ENCODE measurements around the gene EHF. TPM values are rescaled to one million over a fixed set of nuclear protein-coding genes. Genes with fewer than 3 reads are reported as not detected.
"Not testable (repeated sequence)": the region's sequence is repeated elsewhere in the genome, so short reads cannot be mapped to it uniquely, and the experiment has no call there.

Gene EHF
- polyA plus RNA-seq, 6 donors from 2014 or later, result not detected

GRCh38 chr11:34589177-34589576 is 31.7 kb upstream of the EHF start:
- peaks cover 8 to 21% (median 16%) of the 10 kb centered on the region in 7 donors for H3K9me3 Mint-ChIP-seq
- not testable (repeated sequence) for H3K4me3 Mint-ChIP-seq; H3K27ac Mint-ChIP-seq; ATAC-seq (ENCODE audit: low read depth in 2 of 2); DNase-seq
- H3K27me3 Mint-ChIP-seq, result peaks cover 28 to 29% (median 28%) of the 10 kb centered on the region in 3 donors
- H3K36me3 Mint-ChIP-seq, result peaks cover 12 to 16% of the 10 kb centered on the region in 2 donors
- peaks cover 11 to 24% (median 18%) of the 10 kb centered on the region in 3 donors for H3K4me1 Mint-ChIP-seq

GRCh38 chr11:34593085-34593484 is 27.8 kb upstream of the EHF start:
- H3K27me3 Mint-ChIP-seq, result peaks cover 29 to 47% (median 37%) of the 10 kb centered on the region in 3 donors
- peaks cover 14 to 16% of the 10 kb centered on the region in 2 donors for H3K36me3 Mint-ChIP-seq
- peaks cover 8 to 29% (median 17%) of the 10 kb centered on the region in 7 donors for H3K9me3 Mint-ChIP-seq
- H3K4me1 Mint-ChIP-seq, result no peaks in the 10 kb centered on the region
- no peak overlapping the region for H3K27ac Mint-ChIP-seq
- ATAC-seq (ENCODE audit: low read depth in 2 of 2) (no peak), DNase-seq (no peak)
- no peak overlapping the region for H3K4me3 Mint-ChIP-seq

- H3K27ac Mint-ChIP-seq, result peak overlapping the region in 1 of 6 donors; percentile 58
- H3K4me1 Mint-ChIP-seq, result no peaks in the 10 kb centered on the region
- H3K4me3 Mint-ChIP-seq, result no peak overlapping the region
- H3K36me3 Mint-ChIP-seq, result peaks cover 14 to 16% of the 10 kb centered on the region in 2 donors
- H3K27me3 Mint-ChIP-seq, result peaks cover 28 to 40% (median 35%) of the 10 kb centered on the region in 3 donors
- DNase-seq (no peak), ATAC-seq (ENCODE audit: low read depth in 2 of 2) (no peak)
- H3K9me3 Mint-ChIP-seq, result peaks cover 8 to 29% (median 17%) of the 10 kb centered on the region in 7 donors
These were observed 26.3 kb upstream of the EHF start for GRCh38 chr11:34594603-34595002.

GRCh38 chr11:34595391-34595790 is 25.5 kb upstream of the EHF start:
- Mint-ChIP-seq H3K27ac (no peak overlapping the region), H3K4me1 (no peaks in the 10 kb centered on the region), H3K9me3 (peaks cover 8 to 29% (median 17%) of the 10 kb centered on the region in 7 donors), H3K4me3 (no peak overlapping the region), H3K36me3 (peaks cover 14 to 16% of the 10 kb centered on the region in 2 donors), H3K27me3 (peaks cover 32 to 45% (median 34%) of the 10 kb centered on the region in 3 donors)
- no peak for ATAC-seq (ENCODE audit: low read depth in 2 of 2)
- DNase-seq, result no peak

GRCh38 chr11:34595960-34596644 is 24.8 kb upstream of the EHF start:
- DNase-seq, result no peak
- no peaks in the 10 kb centered on the region for H3K4me1 Mint-ChIP-seq
- ATAC-seq (ENCODE audit: low read depth in 2 of 2), result no peak
- peaks cover 31 to 45% (median 34%) of the 10 kb centered on the region in 3 donors for H3K27me3 Mint-ChIP-seq
- H3K9me3 Mint-ChIP-seq, result peaks cover 8 to 29% (median 17%) of the 10 kb centered on the region in 7 donors
- no peak overlapping the region for H3K27ac Mint-ChIP-seq
- H3K4me3 Mint-ChIP-seq, result no peak overlapping the region
- peaks cover 14 to 16% of the 10 kb centered on the region in 2 donors for H3K36me3 Mint-ChIP-seq

GRCh38 chr11:34599406-34599945 is 21.4 kb upstream of the EHF start:
- DNase-seq, result no peak
- Mint-ChIP-seq H3K27ac (no peak overlapping the region), H3K36me3 (no peaks in the 10 kb centered on the region), H3K4me1 (no peaks in the 10 kb centered on the region), H3K4me3 (no peak overlapping the region), H3K9me3 (peaks cover 0 to 11% (median 0%) of the 10 kb centered on the region in 7 donors), H3K27me3 (peaks cover 13 to 45% (median 18%) of the 10 kb centered on the region in 3 donors)
- no peak for ATAC-seq (ENCODE audit: low read depth in 2 of 2)

GRCh38 chr11:34600339-34601084 is 20.4 kb upstream of the EHF start:
- H3K27ac Mint-ChIP-seq, result peak overlapping the region in 1 of 6 donors; percentile 64
- peaks cover 13 to 40% (median 18%) of the 10 kb centered on the region in 3 donors for H3K27me3 Mint-ChIP-seq
- H3K4me1 Mint-ChIP-seq, result no peaks in the 10 kb centered on the region
- no peak overlapping the region for H3K4me3 Mint-ChIP-seq
- H3K36me3 Mint-ChIP-seq, result no peaks in the 10 kb centered on the region
- ATAC-seq (ENCODE audit: low read depth in 2 of 2) (no peak), DNase-seq (no peak)
- H3K9me3 Mint-ChIP-seq, result peaks cover 0 to 8% (median 0%) of the 10 kb centered on the region in 7 donors

- Mint-ChIP-seq H3K27ac (peak overlapping the region in 1 of 6 donors; percentile 64), H3K27me3 (peaks cover 13 to 39% (median 18%) of the 10 kb centered on the region in 3 donors), H3K4me3 (no peak overlapping the region), H3K4me1 (peaks cover 0 to 4% (median 3%) of the 10 kb centered on the region in 3 donors), H3K36me3 (no peaks in the 10 kb centered on the region), H3K9me3 (peaks cover 0 to 2% (median 0%) of the 10 kb centered on the region in 7 donors)
- DNase-seq (no peak), ATAC-seq (ENCODE audit: low read depth in 2 of 2) (no peak)
These were observed 19.8 kb upstream of the EHF start for GRCh38 chr11:34601085-34601444.

- ATAC-seq (ENCODE audit: low read depth in 2 of 2) (no peak), DNase-seq (no peak)
- H3K27ac Mint-ChIP-seq, result no peak overlapping the region
- peaks cover 13 to 33% (median 18%) of the 10 kb centered on the region in 3 donors for H3K27me3 Mint-ChIP-seq
- no peak overlapping the region for H3K4me3 Mint-ChIP-seq
- H3K36me3 Mint-ChIP-seq, result no peaks in the 10 kb centered on the region
- no peaks in the 10 kb centered on the region for H3K9me3 Mint-ChIP-seq
- peaks cover 0 to 4% (median 3%) of the 10 kb centered on the region in 3 donors for H3K4me1 Mint-ChIP-seq
These were observed 19.3 kb upstream of the EHF start for GRCh38 chr11:34601609-34602008.

- Mint-ChIP-seq H3K27me3 (peaks cover 8 to 27% (median 18%) of the 10 kb centered on the region in 3 donors), H3K36me3 (no peaks in the 10 kb centered on the region), H3K27ac (no peak overlapping the region), H3K4me3 (no peak overlapping the region), H3K9me3 (no peaks in the 10 kb centered on the region), H3K4me1 (peaks cover 0 to 4% (median 3%) of the 10 kb centered on the region in 3 donors)
- ATAC-seq (ENCODE audit: low read depth in 2 of 2) (no peak), DNase-seq (no peak)
These were observed 18.6 kb upstream of the EHF start for GRCh38 chr11:34602245-34602644.

GRCh38 chr11:34603129-34604001 is 17.5 kb upstream of the EHF start:
- Mint-ChIP-seq H3K4me3 (no peak overlapping the region), H3K36me3 (no peaks in the 10 kb centered on the region), H3K4me1 (peaks cover 0 to 4% (median 3%) of the 10 kb centered on the region in 3 donors), H3K9me3 (no peaks in the 10 kb centered on the region), H3K27ac (no peak overlapping the region), H3K27me3 (peaks cover 8 to 26% (median 18%) of the 10 kb centered on the region in 3 donors)
- DNase-seq (no peak), ATAC-seq (ENCODE audit: low read depth in 2 of 2) (no peak)

GRCh38 chr11:34604145-34604544 is 16.7 kb upstream of the EHF start:
- H3K9me3 Mint-ChIP-seq, result no peaks in the 10 kb centered on the region
- H3K27me3 Mint-ChIP-seq, result peaks cover 8 to 26% (median 18%) of the 10 kb centered on the region in 3 donors
- no peak for ATAC-seq (ENCODE audit: low read depth in 2 of 2)
- no peak for DNase-seq
- H3K27ac Mint-ChIP-seq, result no peak overlapping the region
- H3K4me1 Mint-ChIP-seq, result peaks cover 0 to 4% (median 3%) of the 10 kb centered on the region in 3 donors
- H3K36me3 Mint-ChIP-seq, result no peaks in the 10 kb centered on the region
- H3K4me3 Mint-ChIP-seq, result no peak overlapping the region

GRCh38 chr11:34604911-34605310 is 16.0 kb upstream of the EHF start:
- Mint-ChIP-seq H3K36me3 (no peaks in the 10 kb centered on the region), H3K27ac (no peak overlapping the region), H3K4me1 (peaks cover 0 to 4% (median 3%) of the 10 kb centered on the region in 3 donors), H3K9me3 (no peaks in the 10 kb centered on the region), H3K4me3 (no peak overlapping the region), H3K27me3 (peaks cover 4 to 27% (median 10%) of the 10 kb centered on the region in 3 donors)
- ATAC-seq (ENCODE audit: low read depth in 2 of 2) (no peak), DNase-seq (no peak)

All from naive B cell (primary cell).